ENCODE results near the gene TAS2R3. TPM values are rescaled to one million over a fixed set of nuclear protein-coding genes. Genes with fewer than 3 reads are reported as not detected.

Gene TAS2R3
- total and polyA plus RNA-seq, 11 donors: 0.25 to 1.2 (median 0.58) TPM; not detected in 5

- Histone ChIP-seq H3K9me3 (no peaks in the 10 kb centered on the region), H3K27me3 (no peaks in the 10 kb centered on the region), H3K4me3 (peak overlapping the region; percentile 15 to 84 (median 72)), H3K36me3 (peaks cover 0 to 32% (median 23%) of the 10 kb centered on the region in 9 donors), H3K4me1 (peaks cover 0 to 31% (median 17%) of the 10 kb centered on the region in 12 donors), H3K27ac (peak overlapping the region in 11 of 12 donors; percentile 70 to 87 (median 82))
- intact Hi-C loops (cut with DNase I): loop anchor here in 9 of 10 donors (2.0 to 10.0 kb wide), 7 partner anchors 34 to 185 kb away; partner anchors contain the start of genes AGK (in 1 of the 9) and DENND11 (in 1 of the 9)
- DNase-seq (no peak), ATAC-seq (no peak)
- WGBS, 4 donors: 76 to 79% (median 78%) methylated on average over 11 of the region's 11 CpGs
- TF ChIP-seq CTCF (IDR thresholded peaks at IDR 0.05) (no peak), POLR2A (IDR thresholded peaks at IDR 0.05) (no peak)
These were observed 26.6 kb upstream of the TAS2R3 start for GRCh38 chr7:141737118-141737835.

DNA sequence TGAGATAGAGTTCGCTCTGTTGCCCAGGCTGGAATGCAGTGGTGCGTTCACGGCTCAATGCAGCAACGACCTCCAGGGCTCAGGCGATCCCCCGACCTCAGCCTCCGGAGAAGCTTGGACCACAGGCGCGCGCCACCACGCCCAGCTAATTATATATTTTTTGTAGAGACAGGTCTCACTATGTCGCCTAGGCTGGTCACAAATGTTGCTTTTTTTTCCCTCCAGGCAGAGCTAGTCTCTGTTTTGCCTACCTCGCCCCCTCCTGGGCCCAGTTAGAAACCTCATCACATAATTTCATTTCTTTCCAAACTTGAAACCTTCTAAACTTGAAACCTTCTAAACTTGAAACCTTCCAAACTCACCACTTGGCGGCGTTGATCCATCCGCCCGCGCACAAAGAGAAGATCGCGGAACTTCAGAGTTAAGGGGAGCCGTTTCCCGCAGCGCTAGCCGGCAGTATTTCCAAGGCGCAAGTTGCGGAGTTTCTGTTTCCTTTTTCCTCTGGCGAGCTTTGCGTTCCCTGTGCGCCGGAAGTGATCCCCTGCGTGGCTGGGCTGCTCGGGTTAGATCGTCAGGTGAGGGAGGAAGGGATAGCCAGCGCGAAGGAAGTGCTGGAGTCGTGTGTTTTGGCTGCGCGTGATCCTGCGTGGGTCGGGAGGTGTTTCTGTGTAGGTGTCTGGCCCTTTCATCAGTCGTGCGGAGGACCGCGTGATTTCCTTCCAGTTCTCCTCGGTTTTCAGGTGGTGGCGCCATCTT, 25.9 kb upstream of the TAS2R3 start, which contains the start of gene SSBP1:
Gene SSBP1 (plus strand): TSS at position 523 of the 756 bp plus-strand sequence. CDS start 809 bp downstream, outside the sequence.
- ATAC-seq (peak; percentile 94 to 98 (median 96)), DNase-seq (peak; percentile 90 to 92 (median 92))
- peaks cover 0 to 39% (median 30%) of the 10 kb centered on the region in 9 donors for H3K36me3 ChIP-seq
- H3K27me3 ChIP-seq: no peaks in the 10 kb centered on the region
- peak within 1 kb of the TSS; percentile 63 to 84 (median 72) for H3K4me3 ChIP-seq
- H3K4me1 ChIP-seq: peaks cover 0 to 31% (median 17%) of the 10 kb centered on the region in 12 donors
- 2 to 4% (median 3%) methylated on average over 45 to 46 of the region's 46 CpGs for WGBS, 4 donors
- H3K27ac ChIP-seq: peak within 1 kb of the TSS in 11 of 12 donors; percentile 70 to 87 (median 82)
- intact Hi-C loops (cut with DNase I): loop anchor here in 9 of 10 donors (2.0 to 10.0 kb wide), 7 partner anchors 35 to 186 kb away; partner anchors contain the start of genes AGK (in 1 of the 9) and DENND11 (in 1 of the 9)
- TF ChIP-seq POLR2A (IDR thresholded peaks at IDR 0.05) (peak in 1 of 2 donors; percentile 46), CTCF (IDR thresholded peaks at IDR 0.05) (peak; percentile 53 to 93 (median 73))
- H3K9me3 ChIP-seq: no peaks in the 10 kb centered on the region

- Histone ChIP-seq H3K4me3 (peak overlapping the region; percentile 63 to 84 (median 72)), H3K27ac (peak overlapping the region in 11 of 12 donors; percentile 60 to 87 (median 79)), H3K27me3 (no peaks in the 10 kb centered on the region), H3K9me3 (no peaks in the 10 kb centered on the region), H3K36me3 (peaks cover 0 to 45% (median 36%) of the 10 kb centered on the region in 9 donors), H3K4me1 (peaks cover 0 to 31% (median 17%) of the 10 kb centered on the region in 12 donors)
- WGBS, 4 donors: 1 to 2% (median 2%) methylated on average over 6 of the region's 6 CpGs
- no peak for TF ChIP-seq POLR2A (IDR thresholded peaks at IDR 0.05)
- no peak for TF ChIP-seq CTCF (IDR thresholded peaks at IDR 0.05)
- ATAC-seq (no peak), DNase-seq (no peak)
- intact Hi-C loops (cut with DNase I): loop anchor here in 8 of 10 donors (2.0 to 10.0 kb wide), 6 partner anchors 74 to 186 kb away; partner anchors contain the start of gene AGK (in 1 of the 8)
These were observed 25.3 kb upstream of the TAS2R3 start for GRCh38 chr7:141738592-141739013.
